GM12892 (cell line): ENCODE results near the gene CACNG3.

Source experiments
- POLR2A ChIP-seq: IDR thresholded peaks from 2 replicates; pipeline ENCODE4 v1.6.1; 2011; ENCODE audit warnings: low read depth, low read length, control low read depth
- POLR2AphosphoS5 ChIP-seq: IDR thresholded peaks from 2 replicates; pipeline ENCODE4 v1.6.1; 2011; ENCODE audit warnings: low read depth, low read length, control low read depth
- TAF1 ChIP-seq: IDR thresholded peaks from 2 replicates; pipeline ENCODE4 v1.6.1; 2011; ENCODE audit warnings: low read depth, mild to moderate bottlenecking, control low read depth, low read length, borderline replicate concordance

DNA sequence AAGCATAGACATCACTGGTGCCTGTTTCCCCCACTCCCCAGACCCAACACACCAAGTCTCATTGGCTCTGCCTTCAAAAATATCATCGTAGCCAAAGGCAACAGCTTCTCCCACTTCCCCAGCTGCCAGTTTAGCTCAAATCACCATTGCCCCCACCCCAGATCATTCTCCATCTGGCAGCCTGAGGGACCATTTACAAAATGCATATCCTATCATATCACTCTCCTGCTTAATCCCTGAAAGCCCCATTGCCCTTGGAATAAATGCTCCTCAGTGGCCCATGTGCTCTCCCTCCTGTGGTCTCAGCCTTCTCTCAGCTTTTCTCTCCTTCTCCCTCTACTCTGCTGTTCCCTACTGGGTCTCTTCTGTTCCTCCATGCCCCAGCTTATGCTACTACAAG, 68.3 kb downstream of the CACNG3 start:
- no peak for TF ChIP-seq TAF1
- TF ChIP-seq POLR2A: no peak
- no peak for TF ChIP-seq POLR2AphosphoS5
